GM18498 (cell line): ENCODE data around the gene HS6ST1.

Experiments used
- ATAC-seq: cut with Tn5 transposase; IDR thresholded peaks from one replicate; pipeline ENCODE4 v1.9.1; 2021; ENCODE audit warnings: mild to moderate bottlenecking, moderate library complexity; ENCODE audit not compliant: unreplicated experiment

HS6ST1 gene

GRCh38 chr2:128348701-128349100 lies 30.0 kb upstream of the HS6ST1 start:
- ATAC-seq, result no peak

GRCh38 chr2:128347701-128348539 lies 29.3 kb upstream of the HS6ST1 start:
- no peak for ATAC-seq

- ATAC-seq, result no peak
Measured at GRCh38 chr2:128347171-128347558, 28.5 kb upstream of the HS6ST1 start.

- no peak for ATAC-seq
Measured at GRCh38 chr2:128346291-128347170, 27.9 kb upstream of the HS6ST1 start.

- no peak for ATAC-seq
Measured at GRCh38 chr2:128345436-128346165, 26.9 kb upstream of the HS6ST1 start.

DNA sequence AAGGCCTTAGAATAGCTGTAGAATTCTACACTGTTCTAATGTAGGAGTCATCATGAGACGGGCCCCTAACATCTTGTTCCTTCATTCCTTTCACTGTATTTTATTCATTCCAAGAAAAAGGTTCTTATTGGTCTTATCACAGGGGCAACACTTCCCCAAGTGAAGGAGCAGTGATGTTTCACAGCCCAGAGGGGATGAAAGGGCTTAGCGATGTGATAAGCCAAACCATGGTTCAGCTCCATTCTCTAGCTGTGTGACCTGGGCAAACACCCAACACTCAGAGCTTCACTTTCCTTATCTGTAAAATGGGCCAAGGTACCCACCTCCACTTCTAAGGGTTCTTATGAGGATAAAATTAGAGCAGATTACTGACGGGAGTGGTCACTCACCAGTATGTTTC lies 25.4 kb upstream of the HS6ST1 start:
- ATAC-seq, result no peak

DNA sequence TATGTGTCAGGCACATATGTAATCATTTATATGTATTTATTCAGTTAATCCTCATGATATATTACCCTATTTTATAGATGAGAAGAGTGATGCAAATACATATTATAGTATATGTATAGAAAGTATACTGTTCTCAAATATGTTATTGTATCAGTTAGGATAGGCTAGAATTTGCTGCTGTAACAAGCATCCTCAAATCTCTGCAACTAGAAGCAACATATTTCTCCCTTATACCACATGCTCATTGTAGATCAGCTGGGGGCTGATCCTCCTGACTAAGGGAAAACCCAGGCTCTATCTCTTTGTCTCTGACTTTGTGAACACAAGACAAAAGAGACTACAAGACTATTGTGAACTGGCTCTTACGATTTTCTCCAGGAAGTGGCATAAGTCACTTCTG lies 24.8 kb upstream of the HS6ST1 start:
- ATAC-seq, result no peak

GRCh38 chr2:128342550-128342949 lies 23.9 kb upstream of the HS6ST1 start:
- no peak for ATAC-seq

- no peak for ATAC-seq
Measured at GRCh38 chr2:128341621-128342020, 23.0 kb upstream of the HS6ST1 start.

DNA sequence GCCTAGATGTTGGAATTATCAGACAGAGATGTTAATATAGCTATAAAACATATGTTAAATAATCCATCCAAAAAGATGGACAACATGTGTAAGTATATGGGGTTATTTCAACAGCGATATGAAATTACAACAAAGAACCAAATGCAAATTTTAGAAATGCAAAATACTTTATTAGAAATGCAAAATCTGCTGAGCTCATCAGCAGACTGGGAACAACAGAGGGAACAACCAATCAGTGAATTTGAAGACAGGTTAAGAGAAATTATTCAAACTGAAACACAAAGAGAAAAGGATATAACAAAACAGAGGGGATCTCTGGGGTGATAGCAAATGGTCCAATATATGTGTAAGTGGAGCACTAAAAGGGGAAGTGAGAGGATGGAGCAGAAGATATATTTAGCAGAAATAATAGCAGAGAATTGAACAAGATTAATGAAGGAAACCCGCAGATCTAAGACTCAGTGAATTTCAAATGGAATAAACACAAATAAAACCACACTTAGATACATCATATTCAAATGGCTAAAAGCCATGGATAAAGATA lies 13.5 kb upstream of the HS6ST1 start:
- ATAC-seq, result no peak

GRCh38 chr2:128330583-128330982 lies 11.9 kb upstream of the HS6ST1 start:
- ATAC-seq, result no peak

- no peak for ATAC-seq
Measured at GRCh38 chr2:128329607-128330006, 10.9 kb upstream of the HS6ST1 start.

DNA sequence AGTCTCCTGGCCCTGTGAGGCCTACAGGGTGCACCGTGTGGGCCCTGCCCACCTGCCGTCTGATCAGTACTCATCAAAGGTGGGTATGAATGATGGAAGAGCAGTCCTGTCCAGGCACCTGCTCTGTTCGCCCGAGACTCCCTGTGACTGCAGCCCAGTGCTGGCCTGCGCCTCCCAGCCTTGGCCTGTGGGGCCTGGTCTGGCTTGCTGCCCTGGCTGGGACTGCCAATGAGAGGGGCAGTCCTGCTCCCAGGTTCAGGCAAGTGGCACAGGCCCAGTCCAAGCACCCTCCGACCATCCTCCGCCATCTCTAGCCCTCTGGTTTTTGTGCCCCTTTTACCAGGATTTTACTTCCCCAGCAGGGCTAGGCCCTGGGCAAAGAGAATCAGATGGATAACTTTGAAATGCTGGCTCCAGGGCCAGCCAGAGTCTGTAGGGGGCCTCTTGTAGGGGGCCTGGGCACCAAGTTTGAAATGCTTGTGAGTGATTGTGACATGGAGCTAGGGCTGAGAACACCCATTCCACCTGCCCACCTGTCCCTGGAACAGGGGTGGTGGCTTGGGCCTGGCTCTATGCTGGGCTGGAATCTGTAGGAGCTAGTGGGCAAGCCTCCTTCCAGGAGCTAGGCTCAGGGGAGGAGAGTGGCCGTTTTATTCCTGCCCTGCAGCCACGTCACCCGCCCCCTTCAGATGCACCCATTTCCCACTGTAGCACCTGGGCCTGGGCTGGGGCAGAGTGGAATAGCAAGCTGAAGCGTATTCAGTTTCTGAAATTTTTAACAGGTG lies 8.7 kb upstream of the HS6ST1 start:
- no peak for ATAC-seq

DNA sequence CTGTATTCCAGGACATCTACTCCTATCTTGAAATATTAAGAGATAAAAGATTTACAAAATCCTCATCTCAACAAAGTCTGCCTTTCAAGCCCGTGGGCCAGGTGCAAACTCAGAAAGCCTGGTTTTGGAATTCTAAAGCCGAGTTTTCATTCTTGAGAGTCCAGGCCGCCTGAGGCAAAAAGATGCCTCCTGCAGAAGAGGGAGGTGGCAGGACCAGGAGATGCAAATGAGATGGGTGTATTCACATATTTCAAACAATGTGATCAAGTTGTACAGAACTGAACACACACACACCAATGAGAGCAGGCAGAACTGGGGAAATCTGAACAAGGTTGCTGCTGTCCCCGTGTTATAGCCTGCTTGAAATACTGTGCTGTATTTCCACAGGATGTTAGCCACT lies 7.7 kb upstream of the HS6ST1 start:
- no peak for ATAC-seq

GRCh38 chr2:128325611-128326181 lies 7.0 kb upstream of the HS6ST1 start:
- ATAC-seq, result no peak

DNA sequence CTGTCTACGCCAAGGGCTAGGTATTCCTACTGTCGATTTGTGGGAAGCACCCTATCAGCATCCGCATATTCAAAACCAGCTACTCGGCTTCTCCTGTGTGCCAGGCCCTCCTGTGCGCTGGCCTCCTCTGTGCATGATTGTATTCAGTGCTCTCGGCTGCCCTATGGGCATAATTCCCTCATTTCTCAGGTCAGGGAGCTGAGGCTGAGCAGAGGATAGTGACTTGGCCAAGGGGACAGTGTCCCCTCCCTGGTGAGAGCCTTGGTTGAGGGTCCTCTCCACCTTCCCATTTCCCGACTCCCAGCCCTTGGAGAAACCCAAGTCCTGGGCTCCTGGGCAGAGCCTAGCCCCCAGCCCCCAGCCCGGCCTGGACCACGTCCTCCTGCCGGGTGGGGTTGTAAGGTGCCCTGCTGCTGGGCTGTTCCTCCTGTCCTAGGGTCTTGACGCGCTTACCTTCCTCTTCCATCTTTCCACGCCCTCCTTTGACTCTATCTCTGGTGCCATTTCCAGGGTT lies 6.3 kb upstream of the HS6ST1 start:
- no peak for ATAC-seq

DNA sequence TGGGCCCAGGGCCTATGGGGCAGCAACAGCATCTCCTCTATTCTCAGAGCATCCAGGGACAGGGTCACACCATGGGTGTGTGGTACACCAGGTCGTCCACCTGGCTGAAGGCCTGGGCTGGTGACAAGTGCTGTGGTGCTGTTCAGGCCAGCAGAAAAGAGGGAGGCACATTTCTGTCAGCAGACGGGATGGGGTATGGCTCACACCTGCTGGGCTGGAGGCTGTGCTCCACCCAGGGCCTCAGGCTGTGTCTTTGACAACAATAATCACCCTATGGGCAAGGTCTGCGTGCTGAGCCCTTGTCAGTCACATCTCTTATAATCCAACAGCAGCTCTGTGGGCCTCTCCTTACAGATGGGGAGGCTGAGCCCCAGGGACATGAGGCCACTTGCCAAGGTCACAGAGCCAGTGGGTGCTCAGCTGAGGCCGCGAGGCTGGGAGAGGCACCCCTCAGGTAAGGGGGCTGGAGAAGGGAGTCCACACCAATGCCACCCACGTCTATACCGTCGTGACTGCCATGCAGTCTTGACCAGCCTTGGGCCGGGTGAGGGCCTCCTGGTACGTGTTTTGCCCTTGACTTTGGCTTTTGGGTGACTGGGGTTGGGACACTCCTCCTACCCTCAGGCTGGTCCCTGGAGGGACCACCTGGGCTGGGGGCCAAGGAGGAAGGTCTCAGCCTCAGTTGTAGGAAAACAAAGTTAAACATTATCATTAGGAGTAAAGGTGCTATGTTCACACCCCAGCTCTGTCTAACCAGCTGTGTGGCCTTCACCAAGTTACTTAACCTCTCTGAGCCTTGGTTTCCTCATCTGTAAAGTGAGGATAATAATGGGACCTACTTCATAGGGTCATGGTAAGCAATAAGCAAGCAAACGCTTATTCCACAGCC lies 5.6 kb upstream of the HS6ST1 start:
- no peak for ATAC-seq

DNA sequence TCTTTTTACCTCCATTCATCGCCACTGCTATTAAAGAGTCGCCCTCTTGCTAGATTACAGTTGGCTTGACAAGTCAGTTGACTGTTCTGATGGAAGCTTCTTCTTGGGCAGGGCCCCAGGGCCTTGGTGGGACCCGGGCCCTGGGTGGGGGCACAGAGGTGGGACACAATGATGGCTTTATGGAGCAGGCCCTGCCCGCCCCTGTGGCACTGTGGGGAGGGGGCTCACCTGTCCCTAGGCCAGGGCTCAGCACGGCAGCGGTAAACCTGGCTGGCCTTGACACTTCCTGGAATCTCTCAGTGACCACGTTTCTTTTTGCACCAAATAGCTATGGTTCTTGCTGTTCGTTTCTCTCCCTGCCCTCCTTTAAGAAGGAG lies 4.9 kb upstream of the HS6ST1 start:
- no peak for ATAC-seq
